HCT116 (cell line): ENCODE data around the gene ISYNA1.

Experiments used
- JUND ChIP-seq: IDR thresholded peaks from 2 replicates; pipeline ENCODE4 v1.6.1; 2012
- SP1 ChIP-seq: IDR thresholded peaks from 2 replicates; pipeline ENCODE4 v1.6.1; 2012; ENCODE audit warnings: low read depth
- YY1 ChIP-seq: IDR thresholded peaks from 2 replicates; pipeline ENCODE4 v1.6.1; 2011; ENCODE audit warnings: low read length, low read depth, moderate library complexity, mild to moderate bottlenecking; ENCODE audit not compliant: insufficient replicate concordance; ENCODE audit errors: extremely low read depth
- ZNF274 ChIP-seq: fragments of 200-500 bp; sonication (Bioruptor generic); IDR thresholded peaks from 2 replicates; pipeline ENCODE4 v1.6.1; 2014; ENCODE audit warnings: mild to moderate bottlenecking, low read depth, low read length, inconsistent platforms
- TF ChIP-seq, protein P1 (sequence below), 3 experiments: fragments of 200-600 bp in 1 of 3; sonication (generic) in 1 of 3; IDR thresholded peaks in 2 of 3; conservative IDR thresholded peaks in 1 of 3; 2 replicates each; pipeline ENCODE4 v1.5.1; 2012 to 2017; ENCODE audit warnings: low read depth in 2 of 3, low read length in 2 of 3, antibody characterized with exemption in 1 of 3, borderline replicate concordance in 1 of 3, control low read depth in 1 of 3, mild to moderate bottlenecking in 1 of 3, mixed read lengths in 1 of 3, mixed run types in 1 of 3, moderate library complexity in 1 of 3; ENCODE audit not compliant: insufficient read depth in 1 of 3

DNA sequence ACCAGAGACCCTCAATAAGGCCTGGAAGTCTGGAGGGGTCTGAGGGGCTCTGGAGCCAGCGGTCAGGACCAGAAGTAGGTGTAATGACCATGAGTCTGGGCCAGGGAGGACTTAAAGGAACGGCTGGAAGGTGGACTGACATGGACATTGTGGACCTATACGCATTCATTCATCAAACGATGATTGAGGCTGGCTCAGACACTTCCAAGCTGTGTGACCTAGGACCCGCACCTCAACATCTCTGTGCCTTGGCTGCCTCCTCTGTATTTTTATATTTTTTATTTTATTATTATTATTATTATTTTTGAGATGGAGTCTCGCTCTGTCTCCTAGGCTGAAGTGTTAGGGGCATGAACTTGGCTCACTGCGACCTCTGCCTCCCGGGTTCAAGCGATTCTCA lies 31.2 kb downstream of the ISYNA1 start:
- TF ChIP-seq, protein P1, sequence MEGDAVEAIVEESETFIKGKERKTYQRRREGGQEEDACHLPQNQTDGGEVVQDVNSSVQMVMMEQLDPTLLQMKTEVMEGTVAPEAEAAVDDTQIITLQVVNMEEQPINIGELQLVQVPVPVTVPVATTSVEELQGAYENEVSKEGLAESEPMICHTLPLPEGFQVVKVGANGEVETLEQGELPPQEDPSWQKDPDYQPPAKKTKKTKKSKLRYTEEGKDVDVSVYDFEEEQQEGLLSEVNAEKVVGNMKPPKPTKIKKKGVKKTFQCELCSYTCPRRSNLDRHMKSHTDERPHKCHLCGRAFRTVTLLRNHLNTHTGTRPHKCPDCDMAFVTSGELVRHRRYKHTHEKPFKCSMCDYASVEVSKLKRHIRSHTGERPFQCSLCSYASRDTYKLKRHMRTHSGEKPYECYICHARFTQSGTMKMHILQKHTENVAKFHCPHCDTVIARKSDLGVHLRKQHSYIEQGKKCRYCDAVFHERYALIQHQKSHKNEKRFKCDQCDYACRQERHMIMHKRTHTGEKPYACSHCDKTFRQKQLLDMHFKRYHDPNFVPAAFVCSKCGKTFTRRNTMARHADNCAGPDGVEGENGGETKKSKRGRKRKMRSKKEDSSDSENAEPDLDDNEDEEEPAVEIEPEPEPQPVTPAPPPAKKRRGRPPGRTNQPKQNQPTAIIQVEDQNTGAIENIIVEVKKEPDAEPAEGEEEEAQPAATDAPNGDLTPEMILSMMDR (IDR thresholded peaks at IDR 0.05 in 2 of 3, conservative IDR thresholded peaks at IDR 0.05 in 1 of 3; ENCODE audit: borderline replicate concordance in 1 of 3, insufficient read depth in 1 of 3, low read depth in 2 of 3, low read length in 2 of 3): no peak
- TF ChIP-seq YY1 (no peak), JUND (no peak), ZNF274 (no peak), SP1 (no peak)
